Neural progenitor cell (in vitro differentiated cells): ENCODE measurements around the gene ST6GAL1. TPM values are rescaled to one million over a fixed set of nuclear protein-coding genes. Genes with fewer than 3 reads are reported as not detected.

Experiments used
- DNase-seq: peaks from one replicate; pipeline ENCODE4 v3.0.0-alpha.2; 2016; ENCODE audit warnings: low spot score
- H2AFZ ChIP-seq: fragments of 200-600 bp; sonication (generic); replicated peaks from 2 replicates; pipeline ENCODE4 v1.6.1; 2016; ENCODE audit warnings: antibody characterized with exemption
- H3F3A ChIP-seq: fragments of 200-600 bp; sonication (generic); 2 replicates; pipeline ENCODE4 v1.6.1; 2016; ENCODE audit warnings: antibody characterized with exemption, low read depth
- H3K27ac ChIP-seq: fragments of 200-600 bp; sonication (generic); 2 replicates; pipeline ENCODE4 v1.5.1; 2016; ENCODE audit warnings: mild to moderate bottlenecking
- H3K27me3 ChIP-seq: fragments of 200-600 bp; sonication (generic); 2 replicates; pipeline ENCODE4 v1.6.1; 2016; ENCODE audit warnings: mild to moderate bottlenecking, moderate library complexity
- H3K36me3 ChIP-seq: fragments of 200-600 bp; sonication (generic); 2 replicates; pipeline ENCODE4 v1.5.1; 2016
- H3K4me1 ChIP-seq: fragments of 200-600 bp; sonication (generic); 2 replicates; pipeline ENCODE4 v1.6.1; 2016; ENCODE audit warnings: mixed run types
- H3K4me2 ChIP-seq: fragments of 200-600 bp; sonication (generic); 2 replicates; pipeline ENCODE4 v1.6.1; 2016
- H3K4me3 ChIP-seq: fragments of 200-600 bp; sonication (generic); 2 replicates; pipeline ENCODE4 v1.5.1; 2016
- H3K79me2 ChIP-seq: fragments of 200-600 bp; sonication (generic); 2 replicates; pipeline ENCODE4 v1.6.1; 2016; ENCODE audit warnings: low read depth
- H3K9ac ChIP-seq: fragments of 200-600 bp; sonication (generic); 2 replicates; pipeline ENCODE4 v1.6.1; 2016
- H3K9me3 ChIP-seq: fragments of 200-600 bp; sonication (generic); 2 replicates; pipeline ENCODE4 v1.5.1; 2016; ENCODE audit warnings: low read depth
- H4K20me1 ChIP-seq: fragments of 200-600 bp; sonication (generic); 2 replicates; pipeline ENCODE4 v1.6.1; 2016; ENCODE audit warnings: low read depth
- H3K27ac Mint-ChIP-seq: 3 replicates; pipeline ENCODE4 v1.8.0; 2021; ENCODE audit warnings: mixed read lengths
- H3K27me3 Mint-ChIP-seq: 2 replicates; pipeline ENCODE4 v1.8.0; 2022; ENCODE audit warnings: low read depth, mild to moderate bottlenecking, inconsistent platforms, moderate library complexity, mixed read lengths; ENCODE audit not compliant: insufficient read depth
- H3K36me3 Mint-ChIP-seq: 3 replicates; pipeline ENCODE4 v1.8.0; 2021; ENCODE audit warnings: mixed read lengths
- H3K4me1 Mint-ChIP-seq: 3 replicates; pipeline ENCODE4 v1.8.0; 2021; ENCODE audit warnings: mixed read lengths
- H3K4me3 Mint-ChIP-seq: 3 replicates; pipeline ENCODE4 v1.8.0; 2021; ENCODE audit warnings: mild to moderate bottlenecking, moderate library complexity, mixed read lengths
- H3K9me3 Mint-ChIP-seq: 3 replicates; pipeline ENCODE4 v1.8.0; 2020; ENCODE audit warnings: mixed read lengths
- EZH2 ChIP-seq: fragments of 200-600 bp; sonication (generic); IDR thresholded peaks from 2 replicates; pipeline ENCODE4 v1.6.1; 2017; ENCODE audit warnings: antibody characterized with exemption, mild to moderate bottlenecking, moderate library complexity
- EZH2phosphoT487 ChIP-seq: fragments of 200-600 bp; sonication (generic); IDR thresholded peaks from 2 replicates; pipeline ENCODE4 v1.6.1; 2017; ENCODE audit warnings: antibody characterized with exemption
- total RNA-seq: library from RNA; depleted of rRNA; stranded (reverse); fragments of >200 nt; gene quantifications from 2 replicates; pipeline ENCODE4 v1.2.3, GENCODE V29; 2015; ENCODE audit warnings: low replicate concordance
- TF ChIP-seq, protein P1 (sequence below): fragments of 200-600 bp; sonication (generic); IDR thresholded peaks from 2 replicates; pipeline ENCODE4 v1.5.1; 2017; ENCODE audit warnings: antibody characterized with exemption, mild to moderate bottlenecking

Gene ST6GAL1
- total RNA-seq, 1 donor from 2014 or later = 27.3 TPM

DNA sequence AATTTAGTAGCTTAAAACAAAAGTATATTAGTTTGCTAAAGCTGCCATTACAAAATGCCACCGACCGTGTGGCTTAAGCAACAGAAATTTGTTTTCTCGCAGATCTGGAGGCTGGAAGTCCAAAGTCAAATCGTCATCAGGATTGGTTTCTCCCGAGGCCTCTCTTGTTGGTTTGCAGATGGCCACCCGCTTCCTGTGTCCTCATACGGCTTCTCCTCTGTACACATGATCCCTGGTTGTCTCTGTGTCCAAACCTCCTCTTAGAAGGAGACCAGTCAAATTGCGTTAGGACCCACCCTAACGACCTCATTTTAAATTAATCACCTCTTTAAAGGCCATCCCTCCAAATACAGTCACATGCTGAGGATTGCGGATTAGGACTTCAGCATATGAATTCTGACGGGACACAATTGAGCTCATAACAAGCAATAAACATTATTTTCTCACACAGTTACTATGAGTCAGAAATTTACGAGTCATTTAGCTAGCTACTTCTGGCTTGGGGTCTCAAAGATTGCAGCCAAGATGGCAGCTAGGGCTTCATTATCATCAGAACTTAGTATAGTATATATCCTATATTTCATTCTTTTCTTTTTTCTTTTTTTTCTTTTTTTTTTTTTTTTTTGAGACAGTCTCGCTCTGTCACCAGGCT, 150.6 kb downstream of the ST6GAL1 start:
- H3K27me3 Mint-ChIP-seq = peaks cover 2% of the 10 kb centered on the region
- no peak for DNase-seq
- no peak overlapping the region for H3K27ac Mint-ChIP-seq

DNA sequence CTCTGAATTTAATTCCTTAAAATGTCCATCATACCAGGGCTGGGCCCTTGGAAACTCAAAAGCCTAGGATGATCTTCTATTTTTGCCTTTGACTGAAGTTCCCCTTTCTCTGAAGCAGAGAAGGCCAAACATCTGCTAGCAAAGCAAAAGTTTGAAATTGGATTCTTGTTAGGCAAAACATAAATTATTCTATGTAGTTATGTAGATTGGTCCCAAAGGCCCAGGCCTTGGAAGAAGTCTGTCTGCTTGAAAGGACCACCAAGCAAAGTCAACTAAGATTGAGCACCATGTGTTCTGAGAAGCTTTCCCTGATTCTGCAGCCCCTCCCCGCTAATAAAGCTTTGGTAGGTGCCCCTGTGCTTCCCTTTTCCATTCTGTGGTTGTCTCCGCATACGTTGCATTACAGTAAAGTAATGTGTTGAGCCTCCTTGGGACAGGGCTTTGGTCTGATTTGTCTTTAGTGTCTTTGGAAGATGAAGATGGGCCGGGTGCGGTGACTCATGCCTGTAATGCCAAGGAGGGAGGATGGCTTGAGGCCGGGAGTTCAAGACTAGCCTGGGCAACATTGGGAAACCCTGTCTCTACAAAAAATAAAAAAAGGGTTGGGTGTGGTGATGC, 152.5 kb downstream of the ST6GAL1 start:
- H3K4me1 ChIP-seq = no peaks in the 10 kb centered on the region
- no peak overlapping the region for H3K27ac ChIP-seq
- H3K79me2 ChIP-seq = no peaks in the 10 kb centered on the region
- H3K36me3 ChIP-seq = no peaks in the 10 kb centered on the region
- no peak overlapping the region for H3K4me2 ChIP-seq
- Mint-ChIP-seq H3K36me3 (peaks cover 10% of the 10 kb centered on the region), H3K9me3 (peaks cover 12% of the 10 kb centered on the region), H3K27me3 (peaks cover 2% of the 10 kb centered on the region), H3K4me3 (no peak overlapping the region), H3K27ac (no peak overlapping the region), H3K4me1 (no peaks in the 10 kb centered on the region)
- H3F3A ChIP-seq = no peaks in the 10 kb centered on the region
- H3K9ac ChIP-seq = no peak overlapping the region
- H3K4me3 ChIP-seq = no peak overlapping the region
- H3K27me3 ChIP-seq = no peaks in the 10 kb centered on the region
- TF ChIP-seq EZH2 (no peak), EZH2phosphoT487 (no peak)
- TF ChIP-seq, protein P1, sequence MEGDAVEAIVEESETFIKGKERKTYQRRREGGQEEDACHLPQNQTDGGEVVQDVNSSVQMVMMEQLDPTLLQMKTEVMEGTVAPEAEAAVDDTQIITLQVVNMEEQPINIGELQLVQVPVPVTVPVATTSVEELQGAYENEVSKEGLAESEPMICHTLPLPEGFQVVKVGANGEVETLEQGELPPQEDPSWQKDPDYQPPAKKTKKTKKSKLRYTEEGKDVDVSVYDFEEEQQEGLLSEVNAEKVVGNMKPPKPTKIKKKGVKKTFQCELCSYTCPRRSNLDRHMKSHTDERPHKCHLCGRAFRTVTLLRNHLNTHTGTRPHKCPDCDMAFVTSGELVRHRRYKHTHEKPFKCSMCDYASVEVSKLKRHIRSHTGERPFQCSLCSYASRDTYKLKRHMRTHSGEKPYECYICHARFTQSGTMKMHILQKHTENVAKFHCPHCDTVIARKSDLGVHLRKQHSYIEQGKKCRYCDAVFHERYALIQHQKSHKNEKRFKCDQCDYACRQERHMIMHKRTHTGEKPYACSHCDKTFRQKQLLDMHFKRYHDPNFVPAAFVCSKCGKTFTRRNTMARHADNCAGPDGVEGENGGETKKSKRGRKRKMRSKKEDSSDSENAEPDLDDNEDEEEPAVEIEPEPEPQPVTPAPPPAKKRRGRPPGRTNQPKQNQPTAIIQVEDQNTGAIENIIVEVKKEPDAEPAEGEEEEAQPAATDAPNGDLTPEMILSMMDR = no peak
- H3K9me3 ChIP-seq = peaks cover 6% of the 10 kb centered on the region
- no peak for DNase-seq
- H2AFZ ChIP-seq = no peak overlapping the region
- no peaks in the 10 kb centered on the region for H4K20me1 ChIP-seq

More for the DNA sequence above, 150.6 kb downstream of the ST6GAL1 start:
- Histone ChIP-seq H3K9me3 (no peaks in the 10 kb centered on the region), H3K4me1 (no peaks in the 10 kb centered on the region), H3K36me3 (no peaks in the 10 kb centered on the region), H3K4me3 (no peak overlapping the region), H3F3A (no peaks in the 10 kb centered on the region), H3K4me2 (no peak overlapping the region), H3K27me3 (no peaks in the 10 kb centered on the region), H3K79me2 (no peaks in the 10 kb centered on the region), H3K27ac (no peak overlapping the region), H4K20me1 (no peaks in the 10 kb centered on the region), H2AFZ (no peak overlapping the region), H3K9ac (no peak overlapping the region)
- TF ChIP-seq EZH2phosphoT487 (no peak), EZH2 (no peak)
- TF ChIP-seq, protein P1 = no peak
- Mint-ChIP-seq H3K4me3 (no peak overlapping the region), H3K4me1 (no peaks in the 10 kb centered on the region), H3K36me3 (peaks cover 21% of the 10 kb centered on the region), H3K9me3 (peaks cover 2% of the 10 kb centered on the region)

GRCh38 chr3:187084126-187084525, 153.8 kb downstream of the ST6GAL1 start:
- Histone ChIP-seq H2AFZ (no peak overlapping the region), H4K20me1 (no peaks in the 10 kb centered on the region), H3K79me2 (no peaks in the 10 kb centered on the region), H3K4me2 (no peak overlapping the region), H3K4me3 (no peak overlapping the region), H3K4me1 (no peaks in the 10 kb centered on the region), H3K9me3 (peaks cover 6% of the 10 kb centered on the region), H3K27me3 (no peaks in the 10 kb centered on the region), H3K27ac (no peak overlapping the region), H3K9ac (no peak overlapping the region), H3F3A (no peaks in the 10 kb centered on the region), H3K36me3 (no peaks in the 10 kb centered on the region)
- peaks cover 2% of the 10 kb centered on the region for H3K27me3 Mint-ChIP-seq
- no peaks in the 10 kb centered on the region for H3K36me3 Mint-ChIP-seq
- H3K9me3 Mint-ChIP-seq = peaks cover 22% of the 10 kb centered on the region
- H3K4me1 Mint-ChIP-seq = no peaks in the 10 kb centered on the region
- H3K4me3 Mint-ChIP-seq = no peak overlapping the region
- TF ChIP-seq, protein P1 = no peak
- TF ChIP-seq EZH2phosphoT487 (no peak), EZH2 (no peak)
- DNase-seq = no peak
- H3K27ac Mint-ChIP-seq = no peak overlapping the region
